Measurements from ENCODE around the gene ASIC4. TPM values are rescaled to one million over a fixed set of nuclear protein-coding genes. Genes with fewer than 3 reads are reported as not detected.

Gene ASIC4
- polyA plus RNA-seq, 3 donors = not detected

GRCh38 chr2:219573166-219573565 is 58.9 kb downstream of the ASIC4 start:
- Histone ChIP-seq H3K4me3 (replicated peaks in 1 of 3; ENCODE audit: low read depth in 2 of 3, low read length in 3 of 3) (no peak overlapping the region), H3K27me3 (ENCODE audit: control insufficient read depth in 2 of 2, insufficient read depth in 2 of 2, low read length in 2 of 2) (peaks cover 23 to 46% of the 10 kb centered on the region in 2 donors), H3K4me2 (replicated peaks; ENCODE audit: extremely low read depth, low read length, poor library complexity, severe bottlenecking) (no peak overlapping the region), H3K36me3 (replicated peaks in 1 of 2; ENCODE audit: control insufficient read depth in 1 of 2, insufficient read depth in 2 of 2, low read length in 2 of 2) (no peaks in the 10 kb centered on the region), H3K27ac (ENCODE audit: low read depth in 1 of 2, low read length in 2 of 2) (no peak overlapping the region), H3K9ac (ENCODE audit: insufficient read depth, low read length, poor library complexity, severe bottlenecking) (no peak overlapping the region), H2AFZ (ENCODE audit: insufficient read depth, low read depth, low read length, poor library complexity, severe bottlenecking) (no peak overlapping the region), H3K9me3 (replicated peaks in 1 of 2; ENCODE audit: control insufficient read depth in 1 of 2, insufficient read depth in 1 of 2, low read length in 2 of 2) (no peaks in the 10 kb centered on the region), H3K4me1 (ENCODE audit: control insufficient read depth in 1 of 2, insufficient read depth in 2 of 2, low read length in 2 of 2) (peaks cover 0 to 15% of the 10 kb centered on the region in 2 donors), H3K79me2 (ENCODE audit: insufficient read depth, low read length) (no peaks in the 10 kb centered on the region), H4K20me1 (ENCODE audit: insufficient read depth, low read length) (no peaks in the 10 kb centered on the region)
- TF ChIP-seq, protein P1, sequence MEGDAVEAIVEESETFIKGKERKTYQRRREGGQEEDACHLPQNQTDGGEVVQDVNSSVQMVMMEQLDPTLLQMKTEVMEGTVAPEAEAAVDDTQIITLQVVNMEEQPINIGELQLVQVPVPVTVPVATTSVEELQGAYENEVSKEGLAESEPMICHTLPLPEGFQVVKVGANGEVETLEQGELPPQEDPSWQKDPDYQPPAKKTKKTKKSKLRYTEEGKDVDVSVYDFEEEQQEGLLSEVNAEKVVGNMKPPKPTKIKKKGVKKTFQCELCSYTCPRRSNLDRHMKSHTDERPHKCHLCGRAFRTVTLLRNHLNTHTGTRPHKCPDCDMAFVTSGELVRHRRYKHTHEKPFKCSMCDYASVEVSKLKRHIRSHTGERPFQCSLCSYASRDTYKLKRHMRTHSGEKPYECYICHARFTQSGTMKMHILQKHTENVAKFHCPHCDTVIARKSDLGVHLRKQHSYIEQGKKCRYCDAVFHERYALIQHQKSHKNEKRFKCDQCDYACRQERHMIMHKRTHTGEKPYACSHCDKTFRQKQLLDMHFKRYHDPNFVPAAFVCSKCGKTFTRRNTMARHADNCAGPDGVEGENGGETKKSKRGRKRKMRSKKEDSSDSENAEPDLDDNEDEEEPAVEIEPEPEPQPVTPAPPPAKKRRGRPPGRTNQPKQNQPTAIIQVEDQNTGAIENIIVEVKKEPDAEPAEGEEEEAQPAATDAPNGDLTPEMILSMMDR (IDR thresholded peaks at IDR 0.05) = no peak
- no peak for DNase-seq
- Mint-ChIP-seq H3K4me3 (peak overlapping the region in 1 of 2 donors; percentile 21), H3K9me3 (peaks cover 0 to 5% (median 0%) of the 10 kb centered on the region in 7 donors), H3K27ac (peak overlapping the region in 1 of 7 donors; percentile 44), H3K4me1 (peaks cover 7% of the 10 kb centered on the region), H3K36me3 (peaks cover 0 to 7% of the 10 kb centered on the region in 2 donors), H3K27me3 (ENCODE audit: low read depth in 3 of 3) (peaks cover 45 to 57% (median 47%) of the 10 kb centered on the region in 3 donors)
- intact Hi-C loops (cut with micrococcal nuclease) = no loop called here
- no CpG with 5 or more reads among the region's 5 CpGs for WGBS (ENCODE audit: insufficient coverage)

GRCh38 chr2:219574484-219575311 is 60.4 kb downstream of the ASIC4 start:
- Histone ChIP-seq H3K27ac (ENCODE audit: low read depth in 1 of 2, low read length in 2 of 2) (no peak overlapping the region), H3K79me2 (ENCODE audit: insufficient read depth, low read length) (no peaks in the 10 kb centered on the region), H3K36me3 (replicated peaks in 1 of 2; ENCODE audit: control insufficient read depth in 1 of 2, insufficient read depth in 2 of 2, low read length in 2 of 2) (no peaks in the 10 kb centered on the region), H3K4me2 (replicated peaks; ENCODE audit: extremely low read depth, low read length, poor library complexity, severe bottlenecking) (no peak overlapping the region), H3K4me3 (replicated peaks in 1 of 3; ENCODE audit: low read depth in 2 of 3, low read length in 3 of 3) (no peak overlapping the region), H2AFZ (ENCODE audit: insufficient read depth, low read depth, low read length, poor library complexity, severe bottlenecking) (no peak overlapping the region), H3K9ac (ENCODE audit: insufficient read depth, low read length, poor library complexity, severe bottlenecking) (no peak overlapping the region), H3K27me3 (ENCODE audit: control insufficient read depth in 2 of 2, insufficient read depth in 2 of 2, low read length in 2 of 2) (peaks cover 16 to 33% of the 10 kb centered on the region in 2 donors), H3K9me3 (replicated peaks in 1 of 2; ENCODE audit: control insufficient read depth in 1 of 2, insufficient read depth in 1 of 2, low read length in 2 of 2) (no peaks in the 10 kb centered on the region), H4K20me1 (ENCODE audit: insufficient read depth, low read length) (no peaks in the 10 kb centered on the region), H3K4me1 (ENCODE audit: control insufficient read depth in 1 of 2, insufficient read depth in 2 of 2, low read length in 2 of 2) (peaks cover 8 to 26% of the 10 kb centered on the region in 2 donors)
- Mint-ChIP-seq H3K9me3 (peaks cover 0 to 10% (median 3%) of the 10 kb centered on the region in 7 donors), H3K27ac (no peak overlapping the region), H3K4me1 (peaks cover 20% of the 10 kb centered on the region), H3K27me3 (ENCODE audit: low read depth in 3 of 3) (peaks cover 34 to 42% (median 35%) of the 10 kb centered on the region in 3 donors), H3K4me3 (no peak overlapping the region), H3K36me3 (peaks cover 0 to 5% of the 10 kb centered on the region in 2 donors)
- no peak for DNase-seq
- TF ChIP-seq, protein P1 (IDR thresholded peaks at IDR 0.05) = no peak
- intact Hi-C loops (cut with micrococcal nuclease) = no loop called here
- WGBS (ENCODE audit: insufficient coverage) = 91% methylated on average over 19 of the region's 22 CpGs
